BJ (cell line): ENCODE data around the gene CASP4. TPM values are rescaled to one million over a fixed set of nuclear protein-coding genes. Genes with fewer than 3 reads are reported as not detected.

Experiments
- CTCF ChIA-PET: fragments of 350-600 bp; formaldehyde crosslinking; extraction: SDS; loops from one replicate; lab custom pipeline; 2021; ENCODE audit warnings: antibody characterized with exemption, inconsistent platforms; lab: Yijun Ruan, JAX
- POLR2A ChIA-PET: fragments of 300-600 bp; sonication (Branson Sonifier 250); formaldehyde crosslinking; extraction: SDS; loops from one replicate; lab custom pipeline; 2021; ENCODE audit warnings: antibody characterized with exemption; lab: Charles Lee
- DNase-seq: peaks from one replicate; pipeline ENCODE4 v3.0.0-alpha.2; 2011; ENCODE audit warnings: low read depth
- H3K27me3 ChIP-seq: 2 replicates; pipeline ENCODE4 v1.6.0; 2011; ENCODE audit warnings: low read length; ENCODE audit not compliant: control insufficient read depth, insufficient read depth
- H3K36me3 ChIP-seq: 2 replicates; pipeline ENCODE4 v1.5.1; 2011; ENCODE audit warnings: low read length; ENCODE audit not compliant: control insufficient read depth, insufficient read depth
- H3K4me3 ChIP-seq: 2 replicates; pipeline ENCODE4 v1.5.1; 2011; ENCODE audit warnings: low read depth, mild to moderate bottlenecking, control low read depth, low read length
- CTCF ChIP-seq: IDR thresholded peaks from 2 replicates; pipeline ENCODE4 v1.5.1; 2011; ENCODE audit warnings: low read depth, mild to moderate bottlenecking, control low read depth, inconsistent platforms, low read length, moderate library complexity; ENCODE audit not compliant: insufficient read depth
- polyA plus RNA-seq: library from polyadenylated mRNA; depleted of rRNA; stranded (reverse); fragments of >200 nt; gene quantifications from 2 replicates; pipeline ENCODE4 v1.2.3, GENCODE V29; 2011

CASP4 gene
- polyA plus RNA-seq, 1 experiment: 87.7 TPM

- ChIA-PET POLR2A (no interaction called here), CTCF (no interaction called here)
- no peak for TF ChIP-seq CTCF
- Histone ChIP-seq H3K36me3 (no peaks in the 10 kb centered on the region), H3K4me3 (no peak overlapping the region), H3K27me3 (no peaks in the 10 kb centered on the region)
- no peak for DNase-seq
These were observed 60.2 kb downstream of the CASP4 start for GRCh38 chr11:104908186-104908531.

GRCh38 chr11:104907521-104908185 lies 60.7 kb downstream of the CASP4 start:
- no peak for TF ChIP-seq CTCF
- CTCF ChIA-PET: no interaction called here
- Histone ChIP-seq H3K27me3 (no peaks in the 10 kb centered on the region), H3K36me3 (no peaks in the 10 kb centered on the region), H3K4me3 (no peak overlapping the region)
- POLR2A ChIA-PET: no interaction called here
- DNase-seq: no peak

- peak; percentile 11; the same call in 1 of the 2 replicates for TF ChIP-seq CTCF
- POLR2A ChIA-PET: no interaction called here
These were observed 63.1 kb downstream of the CASP4 start for GRCh38 chr11:104905271-104905670.

GRCh38 chr11:104899226-104899625 lies 69.1 kb downstream of the CASP4 start:
- POLR2A ChIA-PET: no interaction called here

More at GRCh38 chr11:104905271-104905670, 63.1 kb downstream of the CASP4 start:
- Histone ChIP-seq H3K36me3 (no peaks in the 10 kb centered on the region), H3K4me3 (no peak overlapping the region), H3K27me3 (no peaks in the 10 kb centered on the region)
- DNase-seq: no peak
- CTCF ChIA-PET: no interaction called here

GRCh38 chr11:104898685-104899013 lies 69.7 kb downstream of the CASP4 start:
- CTCF ChIA-PET: interaction anchor here (1.4 kb wide), 1 partner anchor 12 kb away, joined by 3 read pairs; no protein-coding TSS in a partner anchor
- POLR2A ChIA-PET: no interaction called here
- DNase-seq: no peak
- no peaks in the 10 kb centered on the region for H3K36me3 ChIP-seq
- no peak for TF ChIP-seq CTCF
- no peak overlapping the region for H3K4me3 ChIP-seq
- no peaks in the 10 kb centered on the region for H3K27me3 ChIP-seq

More at GRCh38 chr11:104899226-104899625, 69.1 kb downstream of the CASP4 start:
- Histone ChIP-seq H3K27me3 (no peaks in the 10 kb centered on the region), H3K4me3 (no peak overlapping the region), H3K36me3 (no peaks in the 10 kb centered on the region)
- DNase-seq: no peak
- CTCF ChIA-PET: interaction anchor here (0.6 kb wide), 1 partner anchor 187 kb away, joined by 3 read pairs; no protein-coding TSS in a partner anchor
- no peak for TF ChIP-seq CTCF
